Activated CD4-positive, alpha-beta T cell treated with anti-CD3 and anti-CD28 coated beads, Interleukin-2, Interleukin-6, amounts not matched to agents 100 ng/mL and 50 ng/mL, durations not matched to agents 16 hours and 8 hours (primary cell): ENCODE measurements around the gene SLC25A51.
A peak's percentile ranks its signal among the peaks of the same experiment; 100 is the strongest.

Source experiments
- DNase-seq: peaks from one replicate; pipeline ENCODE4 v3.0.0-alpha.2; 2020

Gene SLC25A51, protein sequence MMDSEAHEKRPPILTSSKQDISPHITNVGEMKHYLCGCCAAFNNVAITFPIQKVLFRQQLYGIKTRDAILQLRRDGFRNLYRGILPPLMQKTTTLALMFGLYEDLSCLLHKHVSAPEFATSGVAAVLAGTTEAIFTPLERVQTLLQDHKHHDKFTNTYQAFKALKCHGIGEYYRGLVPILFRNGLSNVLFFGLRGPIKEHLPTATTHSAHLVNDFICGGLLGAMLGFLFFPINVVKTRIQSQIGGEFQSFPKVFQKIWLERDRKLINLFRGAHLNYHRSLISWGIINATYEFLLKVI

DNA sequence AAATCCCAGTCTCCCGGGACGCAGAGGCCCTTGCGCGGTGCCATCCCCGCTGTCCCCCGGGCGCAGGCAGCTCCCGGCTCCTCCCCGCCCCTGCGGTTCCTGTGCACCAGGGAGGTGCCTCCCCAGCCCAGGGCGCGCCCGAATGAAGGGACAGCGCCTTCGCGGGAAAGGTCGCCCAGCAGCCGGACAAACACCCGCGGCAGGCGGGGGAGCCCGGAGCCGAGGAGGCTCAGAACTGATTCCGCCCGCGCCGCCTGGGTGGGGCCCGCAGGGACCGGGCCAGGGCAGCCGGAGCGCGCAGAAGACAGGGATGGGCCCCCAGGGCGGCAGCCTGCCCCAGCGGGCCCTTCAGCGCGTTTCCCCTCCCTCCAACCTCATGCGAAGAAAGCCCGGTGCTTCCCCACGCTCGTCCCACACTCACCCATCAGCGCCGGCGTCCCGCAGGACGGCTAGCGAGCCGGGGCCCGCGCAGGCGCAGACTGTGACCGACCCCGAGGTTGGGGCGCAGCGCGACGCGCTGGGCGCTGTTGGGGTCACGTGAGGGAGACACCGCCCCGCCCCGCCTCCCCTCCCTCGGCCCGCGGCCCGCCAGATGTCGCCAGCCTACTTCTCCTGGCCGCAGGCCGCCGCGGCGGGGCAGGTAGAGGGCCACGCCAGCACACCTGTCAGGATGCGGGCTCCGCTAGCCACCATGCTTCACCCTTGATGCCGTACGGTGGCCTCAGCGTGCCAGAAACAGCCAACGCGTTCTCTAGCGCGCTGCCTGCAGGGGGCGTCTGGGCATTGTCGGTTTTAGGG is at the start of gene SLC25A51:
SLC25A51 (minus strand) TSS at position 481 of the 798 bp plus-strand sequence. CDS start 15,577 bp downstream, outside the sequence.
- DNase-seq, result peak; percentile 95

DNA sequence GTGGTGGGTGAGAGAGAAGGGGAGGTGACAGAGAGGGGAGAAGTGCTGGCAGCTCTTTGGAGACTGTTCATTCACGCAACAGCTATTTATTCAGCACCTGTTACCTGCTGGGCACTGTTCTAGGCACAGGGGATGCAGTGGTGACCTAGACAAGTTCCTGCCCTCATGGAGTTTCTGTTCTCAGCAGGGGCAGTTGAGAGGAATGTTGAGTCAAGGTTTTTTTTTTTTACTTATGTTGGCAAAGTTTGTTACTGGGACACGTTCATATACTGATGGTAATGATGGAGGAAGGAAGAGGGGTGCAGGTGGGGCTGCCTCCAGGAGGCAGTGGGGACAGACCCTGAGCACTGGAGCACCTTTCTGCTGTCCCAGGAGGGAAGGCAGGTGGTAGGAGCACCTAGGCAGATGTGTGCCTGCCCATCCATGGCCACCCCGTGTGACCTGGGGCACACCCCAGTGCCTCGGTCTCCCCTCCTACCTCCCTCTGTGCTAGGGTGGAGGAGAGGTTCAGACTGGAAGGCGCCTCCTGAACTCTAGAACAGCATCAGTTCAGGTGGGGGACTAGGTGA is 49.4 kb upstream of the SLC25A51 start:
- DNase-seq, result no peak

DNA sequence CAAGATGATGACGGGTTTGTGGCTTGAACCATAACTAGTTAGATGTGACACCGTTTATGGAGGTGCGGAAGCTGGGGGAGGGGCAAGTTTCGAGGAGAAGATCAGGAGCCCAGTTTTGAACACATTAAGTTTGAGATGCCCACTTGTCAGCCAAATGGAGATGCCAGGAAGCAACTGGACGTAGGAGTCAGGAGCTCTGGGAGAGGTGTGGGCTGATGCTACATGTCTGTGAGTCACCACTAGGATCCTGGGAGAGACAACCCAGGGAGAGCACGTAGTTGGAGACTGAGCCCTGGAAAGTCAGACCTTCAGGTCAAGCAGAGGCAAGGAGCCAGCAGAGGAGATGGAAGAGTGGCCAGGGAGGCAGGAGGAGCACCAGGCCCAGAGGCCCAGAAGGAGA is 48.8 kb upstream of the SLC25A51 start:
- DNase-seq, result no peak

DNA sequence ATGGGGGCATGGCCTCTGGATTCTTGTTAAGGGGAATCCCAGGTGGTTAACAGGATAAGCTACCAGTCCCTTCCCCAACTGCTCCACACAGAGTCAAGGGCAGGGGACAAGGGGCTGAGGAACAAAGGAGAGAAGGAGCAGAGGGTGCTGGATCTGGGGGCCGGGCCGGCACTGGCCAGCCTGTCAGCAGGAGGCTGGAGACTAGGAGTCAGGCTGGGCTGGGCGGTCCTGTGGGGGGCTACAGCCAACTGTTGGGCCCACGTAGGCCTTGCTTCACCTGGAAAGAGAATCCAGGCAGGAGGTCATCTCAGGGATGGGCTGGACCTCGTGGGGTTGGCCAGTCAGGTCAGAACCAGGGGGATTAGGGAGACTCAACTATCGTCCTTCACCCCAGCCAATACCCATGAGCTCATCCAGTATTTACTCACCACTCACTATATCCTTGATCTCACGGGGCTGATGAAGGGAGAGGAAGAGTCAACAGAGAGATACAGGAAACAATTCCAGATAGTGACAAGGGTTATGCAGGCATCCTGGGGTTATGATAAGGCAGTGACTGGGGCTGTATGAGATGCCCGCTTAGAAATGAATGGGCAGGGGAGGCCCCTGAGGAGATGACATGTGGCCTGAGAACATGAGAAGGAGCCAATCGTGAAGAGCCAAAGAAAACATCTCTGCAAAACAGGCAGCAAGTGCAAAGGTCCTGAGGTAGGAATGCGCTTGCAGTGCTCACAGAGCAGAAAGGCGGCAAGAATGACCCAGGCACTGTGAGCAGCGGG is 47.9 kb upstream of the SLC25A51 start:
- no peak for DNase-seq

DNA sequence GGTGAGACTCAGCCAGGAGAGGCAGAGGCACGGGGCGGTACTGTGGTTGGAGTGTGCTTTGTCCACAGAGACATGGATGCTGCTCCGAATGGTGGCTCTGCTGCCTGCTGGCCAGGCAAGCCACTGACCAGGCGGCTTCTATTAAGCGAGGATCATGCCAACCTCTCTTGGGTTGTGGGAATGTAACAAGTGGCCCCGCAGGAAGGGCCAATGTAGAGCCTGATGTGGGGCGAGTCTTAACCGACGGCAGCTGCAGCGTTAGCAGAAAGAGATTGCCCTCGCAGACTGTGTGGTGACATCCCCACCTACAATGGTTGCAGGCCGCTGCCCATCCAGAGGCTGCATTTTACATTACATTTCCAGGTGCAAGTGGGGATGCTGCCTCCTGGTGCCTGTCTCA is 46.6 kb upstream of the SLC25A51 start:
- DNase-seq, result no peak

DNA sequence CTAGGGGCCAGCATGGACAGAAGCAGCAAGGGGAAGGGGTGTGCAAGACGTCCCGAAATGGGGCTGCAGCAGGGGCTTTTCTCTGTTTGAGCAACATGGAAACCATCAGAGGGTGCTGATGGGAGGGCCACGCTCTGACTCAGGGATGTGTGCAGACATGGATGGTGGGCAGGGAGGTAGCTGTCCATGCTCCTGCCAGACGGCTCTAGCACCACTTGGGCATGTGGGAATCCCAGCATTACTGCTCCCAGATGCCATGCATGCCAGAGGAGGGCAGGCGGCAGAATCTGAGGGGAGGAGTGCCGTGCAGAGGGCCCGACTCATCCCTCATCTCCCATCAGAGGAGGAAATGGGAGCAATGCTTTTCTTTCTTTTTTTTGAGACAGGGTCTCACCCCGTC is 45.6 kb upstream of the SLC25A51 start:
- no peak for DNase-seq

DNA sequence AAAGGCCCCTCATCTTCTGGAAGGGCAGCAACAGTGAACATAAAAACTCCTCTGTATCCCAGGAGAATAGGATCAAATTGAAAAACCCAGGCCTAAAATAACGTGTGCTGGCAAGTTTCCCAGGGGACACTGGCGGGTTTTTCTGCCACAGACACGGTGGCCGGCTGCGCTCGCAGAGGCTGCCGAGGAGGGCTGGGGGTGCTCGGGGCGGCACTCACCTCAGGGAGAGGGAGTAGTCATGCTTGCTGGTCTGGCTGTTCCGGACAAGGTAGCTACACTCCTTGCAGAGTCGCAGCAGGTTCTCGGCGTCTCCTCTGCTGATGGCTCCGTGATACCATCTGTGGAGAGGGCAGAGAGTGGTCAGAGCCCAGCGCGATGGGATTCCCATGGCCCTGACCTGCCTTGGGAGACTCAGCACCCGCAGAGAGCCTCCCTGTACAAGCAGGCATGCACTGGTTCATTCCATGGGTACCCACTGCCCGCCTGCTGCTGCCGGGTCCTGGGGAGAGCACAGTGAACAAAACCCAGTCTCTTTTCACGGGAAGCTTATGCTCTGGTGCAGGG is 44.6 kb upstream of the SLC25A51 start:
- DNase-seq, result no peak

DNA sequence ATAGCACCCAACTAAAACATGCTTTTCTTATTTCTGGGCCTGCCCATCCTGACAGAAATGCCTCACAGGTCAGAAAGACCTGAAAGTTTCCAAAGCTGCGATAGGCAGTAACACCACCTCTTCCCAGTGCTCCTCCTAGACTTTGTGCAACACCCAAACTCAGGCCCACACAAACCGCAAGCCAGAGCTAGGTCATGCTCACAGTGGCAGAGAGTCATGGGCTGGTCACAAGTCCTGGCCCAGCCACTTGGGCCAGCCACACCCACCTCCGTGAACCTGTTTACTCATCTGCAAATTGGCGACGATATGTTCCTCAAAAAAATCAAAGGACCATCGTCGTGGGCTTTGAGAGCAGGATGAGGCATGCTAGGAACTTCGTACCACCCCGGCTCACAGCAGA is 44.0 kb upstream of the SLC25A51 start:
- DNase-seq, result no peak

DNA sequence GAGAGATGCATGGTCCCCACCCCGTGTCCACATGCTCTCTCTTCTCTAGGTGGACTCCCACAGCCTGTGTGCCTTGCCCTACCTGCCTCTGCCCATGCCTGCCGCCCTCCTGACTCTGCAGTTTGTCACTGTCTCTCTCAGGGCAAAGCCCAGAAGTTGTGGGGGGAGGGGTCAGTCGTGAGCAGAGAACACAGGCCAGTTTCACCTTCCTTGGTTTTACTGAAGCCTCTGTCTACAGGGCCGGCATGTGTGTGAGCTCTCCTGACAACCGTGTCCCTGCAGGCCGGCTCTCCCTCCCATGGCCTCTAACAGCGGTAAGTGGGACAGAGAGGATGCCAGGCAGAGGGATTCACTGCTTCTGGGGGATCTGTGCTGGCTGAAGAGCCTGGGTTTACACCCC is 43.5 kb upstream of the SLC25A51 start:
- no peak for DNase-seq

DNA sequence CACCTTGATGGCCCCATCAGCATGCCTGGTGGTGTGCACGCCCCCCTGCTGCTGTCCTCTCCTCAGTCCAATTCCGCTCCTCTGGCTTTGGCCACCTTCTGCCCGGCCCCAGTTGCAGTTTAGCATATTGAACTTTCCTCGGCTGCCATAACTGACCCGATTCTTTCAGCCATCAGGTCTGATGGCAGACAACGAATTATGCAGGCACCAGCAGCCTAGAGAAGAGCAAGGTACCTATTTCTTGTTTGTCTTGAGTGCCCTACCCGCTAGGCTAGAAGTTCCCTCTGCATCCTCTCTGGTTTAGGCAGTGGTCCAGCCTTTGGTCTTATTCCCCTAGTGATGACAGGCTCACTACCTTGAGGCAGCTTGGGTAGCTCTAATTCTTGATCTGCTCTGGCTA is 43.0 kb upstream of the SLC25A51 start:
- no peak for DNase-seq

DNA sequence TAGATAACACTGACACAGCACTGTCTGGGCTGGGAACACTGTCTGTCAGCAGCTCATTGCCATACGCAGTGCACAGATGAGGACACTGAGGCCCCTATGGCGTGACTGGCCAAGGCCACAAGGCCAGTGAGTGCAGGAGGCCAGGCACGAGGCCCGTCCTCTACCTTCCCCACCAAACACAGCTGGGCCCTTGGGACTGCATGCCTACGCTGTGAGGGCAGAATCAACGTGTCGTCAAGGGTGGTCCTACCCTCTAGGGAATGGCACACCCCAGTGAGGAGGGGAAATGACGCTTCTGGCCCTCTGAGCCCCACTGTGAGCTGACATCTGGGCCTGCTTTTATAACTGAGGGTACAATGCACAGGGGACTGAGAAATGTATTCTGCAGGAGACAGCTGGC is 42.1 kb upstream of the SLC25A51 start:
- no peak for DNase-seq

DNA sequence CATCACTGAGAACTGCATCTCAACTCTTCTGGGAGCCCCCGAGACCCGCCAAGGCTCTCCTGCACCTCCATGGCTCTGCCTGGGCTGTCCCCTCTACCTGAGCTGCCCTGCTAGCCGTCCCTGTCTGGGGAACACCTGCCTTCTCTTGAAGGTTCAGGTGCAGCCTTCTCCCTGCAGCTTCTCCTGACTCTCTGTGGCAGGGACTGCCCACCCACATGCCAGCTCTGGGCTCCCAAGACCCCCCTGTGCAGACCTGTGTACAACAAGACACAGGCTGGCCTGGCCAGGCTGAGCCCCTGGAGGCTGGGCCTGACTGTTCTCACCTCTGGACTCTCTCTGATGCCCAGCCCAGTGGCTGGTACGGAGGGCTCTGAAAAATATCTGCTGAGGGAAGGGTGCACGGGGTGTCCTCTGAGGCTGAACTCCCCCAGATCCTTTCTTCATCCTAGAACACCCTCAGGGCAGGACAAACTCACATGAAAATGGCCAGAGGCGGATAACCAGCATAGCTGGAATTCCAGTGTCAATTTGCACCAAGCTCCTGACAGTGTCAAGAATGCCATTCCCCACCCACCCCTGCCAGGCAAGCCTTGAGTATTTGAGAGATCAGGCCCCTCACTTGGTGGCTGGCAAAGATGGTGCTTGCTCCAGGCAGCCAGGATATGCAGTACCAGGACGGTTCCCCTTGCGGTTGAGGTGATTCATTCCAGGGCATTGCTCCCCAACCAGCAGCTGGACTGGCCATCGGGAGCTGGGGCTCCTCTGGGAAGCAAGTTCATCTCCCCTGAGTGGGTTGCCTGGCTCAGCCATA is 40.9 kb upstream of the SLC25A51 start:
- DNase-seq, result no peak

DNA sequence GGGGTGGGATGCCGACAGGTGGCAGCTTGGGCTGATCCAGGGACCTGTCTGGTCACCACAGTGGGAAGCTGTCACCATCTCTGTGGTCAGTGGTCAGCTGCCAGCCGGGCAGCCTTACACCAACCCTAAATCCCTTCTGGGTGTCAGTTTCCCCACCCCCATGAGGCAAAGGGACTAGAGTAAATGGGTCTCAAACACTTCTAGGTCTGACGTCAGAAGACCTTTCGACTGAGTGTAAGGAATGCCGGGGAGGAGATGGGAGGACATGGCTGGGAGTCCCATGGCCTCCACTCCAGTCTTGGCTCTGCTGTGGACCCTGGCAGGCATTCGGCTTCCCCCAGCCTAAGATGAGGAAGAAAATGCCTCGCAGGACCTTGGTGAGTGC is 40.3 kb upstream of the SLC25A51 start:
- no peak for DNase-seq

DNA sequence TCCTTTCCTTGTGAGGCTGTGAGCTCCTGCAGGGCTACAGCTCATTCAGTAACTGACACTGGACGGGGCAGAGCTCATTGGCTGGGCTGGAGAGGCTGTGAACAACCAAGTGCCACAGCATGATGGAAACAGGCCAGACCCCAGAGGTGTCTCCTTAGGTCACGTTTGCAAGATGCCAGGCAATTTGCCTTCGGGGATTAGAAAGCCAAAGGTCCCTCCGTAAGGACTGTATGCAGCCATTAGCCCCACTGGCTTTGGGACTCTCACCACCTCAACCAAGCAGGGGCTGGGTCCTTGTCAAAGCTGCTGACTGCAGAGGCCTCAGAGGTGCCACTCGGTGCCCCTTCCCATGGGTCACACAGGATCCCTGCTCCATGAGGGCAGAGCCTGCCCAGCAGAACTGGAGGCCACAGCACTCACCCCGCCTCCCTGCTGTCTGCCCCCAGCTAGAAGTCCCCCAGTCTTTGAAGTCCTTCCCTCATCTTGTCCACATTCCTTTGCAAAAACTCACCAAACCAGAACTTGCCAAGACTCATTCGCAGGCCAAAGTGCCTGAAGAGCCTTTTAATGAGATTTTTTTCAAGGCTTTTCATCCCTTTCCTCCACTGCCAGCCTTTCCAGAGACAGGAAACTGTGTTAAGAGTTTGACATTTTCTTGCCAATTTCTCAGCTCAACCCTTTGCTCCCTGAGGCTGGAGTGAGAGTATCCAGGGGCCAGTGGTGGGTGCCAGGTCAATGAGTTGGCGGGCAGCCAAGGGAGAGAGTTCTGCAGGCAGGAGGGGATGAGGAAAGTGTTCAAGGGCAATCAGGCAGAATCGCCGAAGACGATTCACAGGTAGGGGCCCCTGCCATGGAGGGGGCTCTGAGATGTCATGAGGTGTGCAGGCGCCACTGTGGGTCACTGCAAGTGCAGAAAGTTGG is 39.7 kb upstream of the SLC25A51 start:
- DNase-seq, result no peak

DNA sequence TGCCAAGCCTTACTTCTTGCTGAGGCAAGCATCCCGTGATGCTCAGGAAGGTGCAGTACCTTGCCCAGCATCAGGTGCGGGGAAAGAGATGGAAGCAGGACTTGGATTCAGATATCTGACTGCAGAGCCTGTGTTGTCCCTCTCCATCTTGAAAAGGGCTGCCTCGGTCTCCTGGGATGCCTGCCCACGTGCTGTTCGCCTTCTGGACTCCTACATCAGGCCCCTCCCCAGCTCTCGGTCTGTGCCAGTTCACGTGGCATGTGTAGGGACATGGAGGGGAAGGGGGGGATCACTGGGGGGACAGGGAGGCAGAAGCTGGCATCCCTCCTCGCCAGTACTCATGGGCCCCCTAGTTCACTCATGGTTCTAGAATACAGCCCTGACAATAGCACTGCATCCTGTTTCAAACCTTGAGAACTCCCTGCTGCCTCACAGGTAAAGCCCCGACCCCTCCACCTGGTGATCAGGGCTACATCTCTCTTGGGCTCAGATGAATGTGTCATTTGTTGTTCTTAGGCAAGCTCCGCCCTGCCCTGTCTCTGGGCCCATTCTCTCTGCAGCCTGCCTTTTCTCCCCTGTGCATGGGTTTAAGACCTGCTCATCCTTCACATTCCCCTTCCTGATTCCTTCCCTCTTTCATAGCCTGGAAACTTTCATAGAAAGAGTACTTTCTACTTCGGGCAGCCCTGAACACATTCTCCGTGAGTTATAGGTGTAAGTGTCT is 38.9 kb upstream of the SLC25A51 start:
- DNase-seq, result no peak

DNA sequence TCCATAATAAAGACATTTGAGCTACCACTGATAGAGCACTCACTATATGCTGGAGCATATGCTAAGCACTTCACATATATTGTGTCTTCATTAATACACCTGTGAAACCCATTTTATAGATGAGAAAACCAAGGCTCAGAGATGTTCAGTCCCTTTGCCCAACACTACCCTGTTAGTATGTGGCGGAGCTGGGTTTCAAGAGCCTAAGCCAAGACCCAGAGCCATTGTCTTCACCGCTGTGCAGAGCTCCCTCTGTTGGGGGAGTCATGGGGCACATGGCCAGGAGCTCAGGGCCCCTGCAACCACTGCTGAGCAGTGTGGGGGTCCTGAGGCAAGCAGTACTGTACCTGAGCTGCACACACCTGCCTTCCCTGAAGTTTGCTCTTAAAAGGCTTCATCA is 37.3 kb upstream of the SLC25A51 start:
- DNase-seq, result no peak

DNA sequence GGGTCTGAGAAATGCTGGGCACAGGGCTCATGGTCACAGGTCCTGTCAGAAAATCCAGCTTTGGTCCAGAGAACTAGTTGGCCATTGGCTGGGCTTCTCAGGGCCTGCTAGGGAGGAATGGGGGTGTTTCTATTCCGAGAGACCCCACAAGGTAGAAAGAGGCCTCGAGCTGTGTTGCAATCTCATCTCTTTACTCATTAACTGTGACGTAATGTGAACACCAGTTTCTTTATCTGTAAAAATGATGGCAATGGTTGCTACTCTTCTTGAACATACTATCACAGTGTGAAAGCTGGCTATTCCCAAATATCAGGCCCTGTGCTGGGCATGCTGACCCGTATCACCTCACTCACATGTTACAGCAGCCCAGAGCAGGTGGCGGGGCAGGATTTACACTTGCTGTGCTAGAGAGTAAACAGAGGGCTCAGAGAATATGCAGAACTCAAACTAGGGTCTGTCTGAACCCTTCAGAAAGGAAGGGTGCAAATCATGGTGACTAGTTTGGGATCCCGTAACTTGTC is 35.7 kb upstream of the SLC25A51 start:
- DNase-seq, result no peak

DNA sequence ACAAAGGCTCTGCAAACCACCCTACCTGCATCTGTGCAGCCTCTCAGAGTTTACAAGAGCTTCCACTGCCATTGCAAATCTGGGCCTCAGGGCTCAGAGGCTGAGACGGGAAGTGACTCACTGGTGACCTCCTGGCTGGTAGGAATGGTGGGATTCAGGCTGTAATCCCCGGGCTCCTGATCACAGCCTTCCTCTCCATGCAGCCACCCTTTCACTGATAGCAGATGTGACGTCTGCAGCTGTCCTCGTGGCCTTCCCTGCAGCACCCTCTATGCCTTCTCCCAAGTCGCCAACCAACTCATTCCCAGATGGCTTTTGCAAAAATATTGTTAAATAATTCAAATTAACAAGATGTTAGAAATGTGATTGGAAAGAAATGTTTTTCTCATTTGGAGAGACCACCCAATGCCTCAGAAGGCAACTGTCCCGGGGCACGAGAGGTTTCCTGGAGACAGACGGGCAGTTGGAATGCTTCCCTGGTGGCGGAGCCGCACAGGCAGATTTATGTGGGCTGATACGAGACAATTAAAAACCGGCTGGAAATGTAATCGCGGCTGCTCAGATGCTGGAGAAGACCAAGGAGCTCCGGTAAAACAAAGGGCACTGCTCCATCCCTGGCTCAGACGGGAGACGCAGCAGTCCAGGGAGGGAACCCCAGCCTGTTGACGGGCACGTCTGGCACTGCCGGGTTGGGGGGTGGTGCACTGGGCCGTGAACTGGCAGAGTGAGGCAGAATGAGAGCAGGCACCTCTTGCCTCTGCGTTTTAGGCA is 34.4 kb upstream of the SLC25A51 start:
- DNase-seq, result no peak

DNA sequence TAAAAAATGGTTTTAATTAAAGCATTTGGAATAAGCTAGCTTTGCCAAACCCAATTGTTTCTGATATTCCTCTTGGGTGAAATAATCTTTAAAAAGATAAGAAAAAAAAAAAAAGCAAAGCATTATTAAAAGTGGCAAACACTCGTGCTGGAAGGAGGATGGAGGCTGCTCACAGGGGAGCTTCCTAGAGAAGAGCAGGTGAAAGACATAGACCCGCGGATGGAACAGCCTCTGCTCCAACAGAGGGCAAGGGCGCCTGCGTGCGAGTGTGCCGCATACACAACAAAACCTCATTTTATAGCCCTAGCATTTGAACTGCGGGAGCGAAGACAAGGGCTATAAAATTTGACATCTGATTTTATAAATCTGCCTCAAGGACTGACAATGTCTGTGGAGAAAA is 33.4 kb upstream of the SLC25A51 start:
- no peak for DNase-seq
